ENCODE results near the gene EXOG. TPM values are rescaled to one million over a fixed set of nuclear protein-coding genes. Genes with fewer than 3 reads are reported as not detected.

Gene EXOG
- total RNA-seq, 6 experiments from 2014 or later, result 13.9 to 18.8 (median 15.4) TPM

GRCh38 chr3:38458796-38459498 is 37.2 kb upstream of the EXOG start:
- TF ChIP-seq CTCF (IDR thresholded peaks at IDR 0.05), result no peak
- Mint-ChIP-seq H3K36me3 (ENCODE audit: low read depth) (no peaks in the 10 kb centered on the region), H3K27ac (no peak overlapping the region), H3K4me1 (ENCODE audit: low read depth) (peaks cover 5% of the 10 kb centered on the region; the same call in 1 of the 2 replicates), H3K9me3 (no peaks in the 10 kb centered on the region), H3K27me3 (ENCODE audit: insufficient read depth) (no peaks in the 10 kb centered on the region; the same call in 1 of the 2 replicates), H3K4me3 (no peak overlapping the region)
- no peak for DNase-seq

- no peaks in the 10 kb centered on the region; the same call in 1 of the 2 replicates for H3K27me3 Mint-ChIP-seq (ENCODE audit: insufficient read depth)
- no peak overlapping the region for H3K27ac Mint-ChIP-seq
- no peaks in the 10 kb centered on the region for H3K36me3 Mint-ChIP-seq (ENCODE audit: low read depth)
- no peak for DNase-seq
- H3K4me1 Mint-ChIP-seq (ENCODE audit: low read depth), result peaks cover 1% of the 10 kb centered on the region; the same call in 1 of the 2 replicates
- no peaks in the 10 kb centered on the region for H3K9me3 Mint-ChIP-seq
- no peak overlapping the region for H3K4me3 Mint-ChIP-seq
- no peak for TF ChIP-seq CTCF (IDR thresholded peaks at IDR 0.05)
Observed at GRCh38 chr3:38459499-38460048, 36.6 kb upstream of the EXOG start.

- no peaks in the 10 kb centered on the region; the same call in 1 of the 2 replicates for H3K27me3 Mint-ChIP-seq (ENCODE audit: insufficient read depth)
- no peak for TF ChIP-seq CTCF (IDR thresholded peaks at IDR 0.05)
- no peak overlapping the region for H3K4me3 Mint-ChIP-seq
- no peaks in the 10 kb centered on the region for H3K36me3 Mint-ChIP-seq (ENCODE audit: low read depth)
- no peaks in the 10 kb centered on the region for H3K4me1 Mint-ChIP-seq (ENCODE audit: low read depth)
- no peaks in the 10 kb centered on the region for H3K9me3 Mint-ChIP-seq
- DNase-seq, result no peak
- H3K27ac Mint-ChIP-seq, result no peak overlapping the region
Observed at GRCh38 chr3:38460377-38461270, 35.5 kb upstream of the EXOG start.

GRCh38 chr3:38465588-38466154 is 30.5 kb upstream of the EXOG start:
- Mint-ChIP-seq H3K4me1 (ENCODE audit: low read depth) (peaks cover 5% of the 10 kb centered on the region; the same call in 1 of the 2 replicates), H3K27me3 (ENCODE audit: insufficient read depth) (peaks cover 1% of the 10 kb centered on the region), H3K4me3 (no peak overlapping the region), H3K9me3 (peaks cover 16% of the 10 kb centered on the region), H3K27ac (no peak overlapping the region), H3K36me3 (ENCODE audit: low read depth) (peaks cover 18% of the 10 kb centered on the region)
- DNase-seq, result no peak
- TF ChIP-seq CTCF (IDR thresholded peaks at IDR 0.05), result no peak

- Mint-ChIP-seq H3K4me3 (no peak overlapping the region), H3K4me1 (ENCODE audit: low read depth) (peaks cover 5% of the 10 kb centered on the region; the same call in 1 of the 2 replicates), H3K36me3 (ENCODE audit: low read depth) (peaks cover 18% of the 10 kb centered on the region), H3K27me3 (ENCODE audit: insufficient read depth) (peaks cover 3% of the 10 kb centered on the region), H3K9me3 (peaks cover 16% of the 10 kb centered on the region), H3K27ac (no peak overlapping the region)
- no peak for DNase-seq
- TF ChIP-seq CTCF (IDR thresholded peaks at IDR 0.05), result no peak
Observed at GRCh38 chr3:38468765-38469164, 27.4 kb upstream of the EXOG start.
